IMR-90 (cell line): ENCODE measurements around the gene EGF. TPM values are rescaled to one million over a fixed set of nuclear protein-coding genes. Genes with fewer than 3 reads are reported as not detected.

Experiments used
- ATAC-seq: fragments of 200-7000 bp; cut with Tn5 transposase; 2 replicates; pipeline ENCODE4 v1.9.1; 2020; ENCODE audit warnings: low read depth, mild to moderate bottlenecking, moderate library complexity
- BruUV-seq: library from RNA; stranded (reverse); fragments of 400-500 nt; replicated peaks from 2 replicates; lab custom pipeline; 2021; lab: Mats Ljungman, UMichigan
- CTCF ChIA-PET: fragments of 300-600 bp; formaldehyde crosslinking; extraction: SDS; loops from one replicate; lab custom pipeline; 2021; ENCODE audit warnings: antibody characterized with exemption; lab: Yijun Ruan, JAX
- POLR2A ChIA-PET: fragments of 300-600 bp; sonication (Branson Sonifier 250); formaldehyde crosslinking; loops from one replicate; lab custom pipeline; 2022; ENCODE audit warnings: antibody characterized with exemption; ENCODE audit not compliant: unreplicated experiment; lab: Charles Lee
- DNase-seq: peaks from one replicate; pipeline ENCODE4 v3.0.0; 2013
- H2AFZ ChIP-seq: replicated peaks from 2 replicates; pipeline ENCODE3; 2013; ENCODE audit warnings: low read length, mild to moderate bottlenecking; ENCODE audit not compliant: poor library complexity
- H2AK5ac ChIP-seq: 2 replicates; pipeline ENCODE4 v1.6.1; 2013; ENCODE audit warnings: low read depth, low read length, inconsistent platforms
- H2AK9ac ChIP-seq: replicated peaks from 2 replicates; pipeline ENCODE3; 2013; ENCODE audit warnings: mild to moderate bottlenecking, low read depth, low read length, moderate library complexity; ENCODE audit not compliant: poor library complexity
- H2BK120ac ChIP-seq: 2 replicates; pipeline ENCODE4 v1.6.1; 2013; ENCODE audit warnings: low read depth, low read length, inconsistent platforms
- H2BK15ac ChIP-seq: 3 replicates; pipeline ENCODE4 v1.6.1; 2013; ENCODE audit warnings: low read depth, low read length, inconsistent platforms
- H2BK20ac ChIP-seq: 2 replicates; pipeline ENCODE4 v1.6.1; 2013; ENCODE audit warnings: low read depth, mild to moderate bottlenecking, inconsistent platforms, low read length, moderate library complexity
- H2BK5ac ChIP-seq: 2 replicates; pipeline ENCODE4 v1.6.1; 2013; ENCODE audit warnings: mild to moderate bottlenecking, low read depth, low read length, inconsistent platforms; ENCODE audit not compliant: poor library complexity, severe bottlenecking
- H3K14ac ChIP-seq: replicated peaks from 2 replicates; pipeline ENCODE4 v1.6.1; 2013; ENCODE audit warnings: low read depth, low read length, inconsistent platforms
- H3K18ac ChIP-seq: 2 replicates; pipeline ENCODE4 v1.6.1; 2013; ENCODE audit warnings: low read depth, low read length, control low read depth
- H3K23ac ChIP-seq: 2 replicates; pipeline ENCODE4 v1.6.1; 2013; ENCODE audit warnings: low read depth, low read length, inconsistent platforms
- H3K27ac ChIP-seq: 2 replicates; pipeline ENCODE4 v1.5.1; 2013; ENCODE audit warnings: mild to moderate bottlenecking, control low read depth, low read length; ENCODE audit not compliant: insufficient read depth
- H3K27me3 ChIP-seq: 2 replicates; pipeline ENCODE4 v1.6.1; 2013; ENCODE audit warnings: low read length; ENCODE audit not compliant: control insufficient read depth, insufficient read depth
- H3K36me3 ChIP-seq: 2 replicates; pipeline ENCODE4 v1.6.1; 2013; ENCODE audit warnings: low read length, mixed read lengths; ENCODE audit not compliant: control insufficient read depth, insufficient read depth
- H3K4ac ChIP-seq: 2 replicates; pipeline ENCODE4 v1.6.1; 2013; ENCODE audit warnings: low read depth, low read length, inconsistent platforms
- H3K4me1 ChIP-seq: 2 replicates; pipeline ENCODE4 v1.6.1; 2013; ENCODE audit warnings: low read length, mixed read lengths; ENCODE audit not compliant: control insufficient read depth, insufficient read depth
- H3K4me2 ChIP-seq: 2 replicates; pipeline ENCODE4 v1.6.1; 2013; ENCODE audit warnings: low read depth, mild to moderate bottlenecking, control low read depth, low read length, moderate library complexity
- H3K4me3 ChIP-seq: 2 replicates; pipeline ENCODE4 v1.5.1; 2013; ENCODE audit warnings: low read depth, mild to moderate bottlenecking, control low read depth, low read length, moderate library complexity; ENCODE audit not compliant: insufficient read depth
- H3K56ac ChIP-seq: 2 replicates; pipeline ENCODE4 v1.6.1; 2013; ENCODE audit warnings: low read length, inconsistent platforms; ENCODE audit not compliant: insufficient read depth; ENCODE audit errors: extremely low read depth
- H3K79me1 ChIP-seq, 2 experiments: 2 replicates each; pipeline ENCODE4 v1.6.1; 2013; ENCODE audit warnings: low read length in 2 of 2, inconsistent platforms in 1 of 2, low read depth in 1 of 2
- H3K9ac ChIP-seq: 2 replicates; pipeline ENCODE4 v1.6.1; 2013; ENCODE audit warnings: low read depth, low read length, control low read depth
- H3K9me1 ChIP-seq: 2 replicates; pipeline ENCODE4 v1.6.1; 2013; ENCODE audit warnings: low read length, inconsistent platforms; ENCODE audit not compliant: insufficient read depth
- H3K9me3 ChIP-seq: 2 replicates; pipeline ENCODE4 v1.6.1; 2013; ENCODE audit warnings: low read length; ENCODE audit not compliant: control insufficient read depth, insufficient read depth
- H4K20me1 ChIP-seq: 2 replicates; pipeline ENCODE4 v1.6.1; 2013; ENCODE audit warnings: low read length, inconsistent platforms; ENCODE audit not compliant: insufficient read depth
- H4K5ac ChIP-seq: 2 replicates; pipeline ENCODE4 v1.6.1; 2013; ENCODE audit warnings: mild to moderate bottlenecking, low read depth, low read length, control low read depth
- H4K8ac ChIP-seq, 2 experiments: 2 replicates each; pipeline ENCODE4 v1.6.1; 2013; ENCODE audit warnings: low read depth in 2 of 2, low read length in 2 of 2, control low read depth in 1 of 2, inconsistent platforms in 1 of 2
- H4K91ac ChIP-seq: 2 replicates; pipeline ENCODE4 v1.6.1; 2013; ENCODE audit warnings: low read depth, low read length, inconsistent platforms; ENCODE audit not compliant: insufficient read depth
- BHLHE40 ChIP-seq: fragments of 150-350 bp; IDR thresholded peaks from 2 replicates; pipeline ENCODE4 v1.6.1; 2016; ENCODE audit warnings: mild to moderate bottlenecking, low read depth, low read length
- CEBPB ChIP-seq: IDR thresholded peaks from 2 replicates; pipeline ENCODE4 v1.6.1; 2012; ENCODE audit warnings: low read depth, low read length, improper control_type of control experiment
- CHD1 ChIP-seq: IDR thresholded peaks from 2 replicates; pipeline ENCODE4 v1.6.1; 2012; ENCODE audit warnings: low read depth, low read length, improper control_type of control experiment
- FOS ChIP-seq: fragments of 150-350 bp; IDR thresholded peaks from 2 replicates; pipeline ENCODE4 v1.6.1; 2016; ENCODE audit warnings: low read depth, low read length
- MAFK ChIP-seq: IDR thresholded peaks from 2 replicates; pipeline ENCODE4 v1.6.1; 2012; ENCODE audit warnings: low read depth, low read length, improper control_type of control experiment
- MXI1 ChIP-seq: IDR thresholded peaks from 2 replicates; pipeline ENCODE4 v1.6.1; 2012; ENCODE audit warnings: low read depth, mild to moderate bottlenecking, low read length, moderate library complexity, borderline replicate concordance
- NFE2L2 ChIP-seq: fragments of 150-350 bp; IDR thresholded peaks from 2 replicates; pipeline ENCODE4 v1.6.1; 2016; ENCODE audit warnings: low read depth, mild to moderate bottlenecking, low read length
- POLR2A ChIP-seq: IDR thresholded peaks from 2 replicates; pipeline ENCODE4 v1.6.1; 2012; ENCODE audit warnings: mild to moderate bottlenecking, low read depth, low read length
- RAD21 ChIP-seq: IDR thresholded peaks from 2 replicates; pipeline ENCODE4 v1.6.1; 2012; ENCODE audit warnings: low read length, improper control_type of control experiment
- RCOR1 ChIP-seq: IDR thresholded peaks from 2 replicates; pipeline ENCODE4 v1.6.1; 2012; ENCODE audit warnings: mild to moderate bottlenecking, low read length, improper control_type of control experiment; ENCODE audit not compliant: insufficient replicate concordance
- RFX5 ChIP-seq: IDR thresholded peaks from 2 replicates; pipeline ENCODE4 v1.8.0; 2012; ENCODE audit warnings: low read depth, mild to moderate bottlenecking, low read length, moderate library complexity
- SMC3 ChIP-seq: fragments of 150-350 bp; IDR thresholded peaks from 2 replicates; pipeline ENCODE4 v1.6.1; 2016; ENCODE audit warnings: low read depth, mild to moderate bottlenecking, antibody characterized with exemption, low read length, moderate library complexity
- WGBS, 2 experiments: methylation state at CpG; one replicate each; pipeline versions ENCODE4 v1.1.5 to v1.1.7; 2013; ENCODE audit warnings: missing lambda C conversion rate in 2 of 2; ENCODE audit not compliant: insufficient read length in 1 of 2; ENCODE audit errors: extremely low coverage in 2 of 2; 5-methylcytosine and 5-hydroxymethylcytosine counted together
- dilution Hi-C: fragments of 300-500 bp; cut with HindIII; formaldehyde crosslinking; loops from one replicate; pipeline ENCODE4 v1.14.3; 2018; ENCODE audit warnings: low sequenced_read_pairs; ENCODE audit not compliant: unreplicated experiment
- in situ Hi-C: fragments of 300-500 bp; cut with MboI; formaldehyde crosslinking; loops from 3 replicates; pipeline ENCODE4 v1.14.3; 2019; ENCODE audit warnings: low sequenced_read_pairs, inconsistent platforms, mixed read lengths
- intact Hi-C: fragments of 100-400 bp; cut with micrococcal nuclease; formaldehyde crosslinking; loops from 2 replicates; pipeline ENCODE4 v1.10.0; 2022
- polyA plus RNA-seq, 3 experiments: library from polyadenylated mRNA; depleted of rRNA; stranded (reverse); fragments of >200 nt; gene quantifications; 2 replicates each; pipeline ENCODE4 v1.2.3, GENCODE V29; 2012; ENCODE audit warnings: low replicate concordance in 1 of 3
- total RNA-seq: library from RNA; depleted of rRNA; stranded (reverse); fragments of >200 nt; gene quantifications from 2 replicates; pipeline ENCODE4 v1.2.3, GENCODE V29; 2012
- TF ChIP-seq, protein P1 (sequence below): conservative IDR thresholded peaks from 2 replicates; pipeline ENCODE4 v1.5.1; 2012; ENCODE audit warnings: mild to moderate bottlenecking, low read depth, low read length, improper control_type of control experiment
- TF ChIP-seq, protein P2 (sequence below): fragments of 150-350 bp; IDR thresholded peaks from 2 replicates; pipeline ENCODE4 v1.6.1; 2016; ENCODE audit warnings: low read depth, mild to moderate bottlenecking, low read length, moderate library complexity, borderline replicate concordance
- TF ChIP-seq, protein P3 (sequence below): fragments of 150-350 bp; IDR thresholded peaks from 2 replicates; pipeline ENCODE4 v1.6.1; 2017; ENCODE audit warnings: mild to moderate bottlenecking, antibody characterized with exemption, low read length, low read depth

EGF gene
- total and polyA plus RNA-seq, 2 of the 4 experiments (the other 2 are of a cell fraction) = 1.7 to 2.2 TPM

GRCh38 chr4:109916027-109916409 lies 3.3 kb downstream of the EGF start:
- TF ChIP-seq BHLHE40 = no peak
- no peak for TF ChIP-seq RFX5
- no peak for TF ChIP-seq FOS
- TF ChIP-seq, protein P1, sequence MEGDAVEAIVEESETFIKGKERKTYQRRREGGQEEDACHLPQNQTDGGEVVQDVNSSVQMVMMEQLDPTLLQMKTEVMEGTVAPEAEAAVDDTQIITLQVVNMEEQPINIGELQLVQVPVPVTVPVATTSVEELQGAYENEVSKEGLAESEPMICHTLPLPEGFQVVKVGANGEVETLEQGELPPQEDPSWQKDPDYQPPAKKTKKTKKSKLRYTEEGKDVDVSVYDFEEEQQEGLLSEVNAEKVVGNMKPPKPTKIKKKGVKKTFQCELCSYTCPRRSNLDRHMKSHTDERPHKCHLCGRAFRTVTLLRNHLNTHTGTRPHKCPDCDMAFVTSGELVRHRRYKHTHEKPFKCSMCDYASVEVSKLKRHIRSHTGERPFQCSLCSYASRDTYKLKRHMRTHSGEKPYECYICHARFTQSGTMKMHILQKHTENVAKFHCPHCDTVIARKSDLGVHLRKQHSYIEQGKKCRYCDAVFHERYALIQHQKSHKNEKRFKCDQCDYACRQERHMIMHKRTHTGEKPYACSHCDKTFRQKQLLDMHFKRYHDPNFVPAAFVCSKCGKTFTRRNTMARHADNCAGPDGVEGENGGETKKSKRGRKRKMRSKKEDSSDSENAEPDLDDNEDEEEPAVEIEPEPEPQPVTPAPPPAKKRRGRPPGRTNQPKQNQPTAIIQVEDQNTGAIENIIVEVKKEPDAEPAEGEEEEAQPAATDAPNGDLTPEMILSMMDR = no peak
- no peak for TF ChIP-seq CEBPB
- TF ChIP-seq MXI1 = no peak
- TF ChIP-seq NFE2L2 = no peak
- TF ChIP-seq SMC3 = no peak
- TF ChIP-seq RCOR1 = no peak
- no peak for TF ChIP-seq POLR2A
- TF ChIP-seq, protein P2, sequence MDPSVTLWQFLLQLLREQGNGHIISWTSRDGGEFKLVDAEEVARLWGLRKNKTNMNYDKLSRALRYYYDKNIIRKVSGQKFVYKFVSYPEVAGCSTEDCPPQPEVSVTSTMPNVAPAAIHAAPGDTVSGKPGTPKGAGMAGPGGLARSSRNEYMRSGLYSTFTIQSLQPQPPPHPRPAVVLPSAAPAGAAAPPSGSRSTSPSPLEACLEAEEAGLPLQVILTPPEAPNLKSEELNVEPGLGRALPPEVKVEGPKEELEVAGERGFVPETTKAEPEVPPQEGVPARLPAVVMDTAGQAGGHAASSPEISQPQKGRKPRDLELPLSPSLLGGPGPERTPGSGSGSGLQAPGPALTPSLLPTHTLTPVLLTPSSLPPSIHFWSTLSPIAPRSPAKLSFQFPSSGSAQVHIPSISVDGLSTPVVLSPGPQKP = no peak
- TF ChIP-seq RAD21 = no peak
- TF ChIP-seq, protein P3, sequence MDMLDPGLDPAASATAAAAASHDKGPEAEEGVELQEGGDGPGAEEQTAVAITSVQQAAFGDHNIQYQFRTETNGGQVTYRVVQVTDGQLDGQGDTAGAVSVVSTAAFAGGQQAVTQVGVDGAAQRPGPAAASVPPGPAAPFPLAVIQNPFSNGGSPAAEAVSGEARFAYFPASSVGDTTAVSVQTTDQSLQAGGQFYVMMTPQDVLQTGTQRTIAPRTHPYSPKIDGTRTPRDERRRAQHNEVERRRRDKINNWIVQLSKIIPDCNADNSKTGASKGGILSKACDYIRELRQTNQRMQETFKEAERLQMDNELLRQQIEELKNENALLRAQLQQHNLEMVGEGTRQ = no peak
- TF ChIP-seq CHD1 = no peak
- TF ChIP-seq MAFK = no peak
- Histone ChIP-seq H4K5ac (no peak overlapping the region), H3K27me3 (no peaks in the 10 kb centered on the region), H2AFZ (no peak overlapping the region), H3K9me1 (no peaks in the 10 kb centered on the region; the same call in 1 of the 2 replicates), H2BK120ac (no peak overlapping the region), H3K4me3 (no peak overlapping the region), H2BK15ac (no peak overlapping the region), H2AK5ac (no peak overlapping the region), H3K4me1 (no peaks in the 10 kb centered on the region), H3K14ac (no peak overlapping the region), H3K18ac (no peak overlapping the region), H4K8ac (no peak overlapping the region), H2BK5ac (no peak overlapping the region), H2BK20ac (no peak overlapping the region), H3K9me3 (no peaks in the 10 kb centered on the region), H3K23ac (no peak overlapping the region), H3K4ac (no peak overlapping the region), H3K36me3 (no peaks in the 10 kb centered on the region), H4K91ac (no peak overlapping the region), H3K9ac (no peak overlapping the region), H3K79me1 (no peaks in the 10 kb centered on the region), H3K4me2 (no peak overlapping the region), H3K56ac (no peak overlapping the region), H2AK9ac (no peak overlapping the region), H4K20me1 (no peaks in the 10 kb centered on the region), H3K27ac (no peak overlapping the region)
- intact Hi-C loops (no loop called here), in situ Hi-C loops (no loop called here), dilution Hi-C loops (no loop called here)
- no peak for DNase-seq
- CTCF ChIA-PET = no interaction called here
- POLR2A ChIA-PET = no interaction called here
- ATAC-seq = no peak
- BruUV-seq = no TSS peak
- WGBS, 2 experiments = 20% methylated on average over 2 of the region's 4 CpGs; no CpG with 5 or more reads in 1 of the 2 experiments
